Endodermal cell (in vitro differentiated cells): Measurements from ENCODE around the gene COTL1. TPM values are rescaled to one million over a fixed set of nuclear protein-coding genes. Genes with fewer than 3 reads are reported as not detected.

Experiments
- DNase-seq: peaks from one replicate; pipeline ENCODE4 v3.0.0-alpha.2; 2017
- H3K27ac ChIP-seq: 2 replicates; pipeline ENCODE4 v1.5.1; 2013; ENCODE audit warnings: mild to moderate bottlenecking, low read depth, low read length, moderate library complexity
- H3K27me3 ChIP-seq: 2 replicates; pipeline ENCODE4 v1.6.1; 2013; ENCODE audit warnings: mild to moderate bottlenecking, low read length, moderate library complexity; ENCODE audit not compliant: insufficient read depth, control insufficient read depth, poor library complexity, severe bottlenecking
- H3K36me3 ChIP-seq: 2 replicates; pipeline ENCODE4 v1.7.0; 2013; ENCODE audit warnings: mild to moderate bottlenecking, low read length, moderate library complexity; ENCODE audit not compliant: control insufficient read depth, insufficient read depth
- H3K4me1 ChIP-seq: one replicate; pipeline ENCODE4 v1.7.0; 2013; ENCODE audit warnings: low read length; ENCODE audit not compliant: control insufficient read depth, insufficient read depth
- H3K4me3 ChIP-seq: 2 replicates; pipeline ENCODE4 v1.5.1; 2013; ENCODE audit warnings: mild to moderate bottlenecking, low read length, moderate library complexity
- H3K9ac ChIP-seq: 2 replicates; pipeline ENCODE4 v1.6.1; 2013; ENCODE audit warnings: mild to moderate bottlenecking, low read length, moderate library complexity; ENCODE audit not compliant: poor library complexity, severe bottlenecking; ENCODE audit errors: extremely low read depth
- H3K9me3 ChIP-seq: 2 replicates; pipeline ENCODE4 v1.6.1; 2013; ENCODE audit warnings: mild to moderate bottlenecking, low read length, moderate library complexity; ENCODE audit not compliant: control insufficient read depth
- H3K27ac Mint-ChIP-seq: 2 replicates; pipeline ENCODE4 v1.8.0; 2020; ENCODE audit warnings: mixed read lengths
- H3K27me3 Mint-ChIP-seq: 2 replicates; pipeline ENCODE4 v1.8.0; 2021; ENCODE audit warnings: mild to moderate bottlenecking, mixed read lengths; ENCODE audit not compliant: insufficient read depth
- H3K36me3 Mint-ChIP-seq: 2 replicates; pipeline ENCODE4 v1.8.0; 2020; ENCODE audit warnings: low read depth, mixed read lengths
- H3K4me1 Mint-ChIP-seq: 2 replicates; pipeline ENCODE4 v1.8.0; 2020; ENCODE audit warnings: mixed read lengths
- H3K4me3 Mint-ChIP-seq: 2 replicates; pipeline ENCODE4 v1.8.0; 2020; ENCODE audit warnings: mild to moderate bottlenecking, moderate library complexity, mixed read lengths
- H3K9me3 Mint-ChIP-seq: 2 replicates; pipeline ENCODE4 v1.8.0; 2020; ENCODE audit warnings: mild to moderate bottlenecking, mixed read lengths
- CTCF ChIP-seq: fragments of 200-600 bp; sonication (generic); conservative IDR thresholded peaks from 2 replicates; pipeline ENCODE4 v1.5.0; 2021; ENCODE audit warnings: antibody characterized with exemption, mild to moderate bottlenecking
- WGBS, 2 experiments: methylation state at CpG; one replicate each; pipeline versions ENCODE4 v1.1.5 to v1.1.7; 2013; ENCODE audit warnings: missing lambda C conversion rate in 2 of 2, mixed read lengths in 1 of 2; ENCODE audit not compliant: insufficient coverage in 1 of 2, insufficient read length in 1 of 2; 5-methylcytosine and 5-hydroxymethylcytosine counted together
- total RNA-seq, 2 donors: library from RNA; stranded (reverse); fragmentation: NEBNext Ultra II Directional in 1 of 2; extraction: Animal tissue kit (Norgen Biotek cat#: 25700) in 1 of 2; gene quantifications; 2 replicates in 1 of 2; 3 replicates in 1 of 2; pipeline ENCODE4 v1.2.1, GENCODE V29; 2021

Gene COTL1
- total RNA-seq, 2 donors from 2014 or later, result 33.4 to 34.9 TPM

GRCh38 chr16:84578538-84579126, 39.2 kb downstream of the COTL1 start:
- no peak overlapping the region for H3K4me3 Mint-ChIP-seq
- 93 to 100% methylated on average over 2 to 6 of the region's 6 CpGs for WGBS, 2 experiments

GRCh38 chr16:84577034-84577803, 40.7 kb downstream of the COTL1 start:
- H3K27ac ChIP-seq, result no peak overlapping the region
- peaks cover 3% of the 10 kb centered on the region for H3K4me1 Mint-ChIP-seq
- no peaks in the 10 kb centered on the region for H3K36me3 ChIP-seq
- H3K36me3 Mint-ChIP-seq, result no peaks in the 10 kb centered on the region
- TF ChIP-seq CTCF, result no peak
- H3K9ac ChIP-seq, result no peak overlapping the region
- no peaks in the 10 kb centered on the region for H3K4me1 ChIP-seq
- no peaks in the 10 kb centered on the region for H3K27me3 Mint-ChIP-seq
- no peak overlapping the region for H3K4me3 ChIP-seq
- no peak overlapping the region for H3K4me3 Mint-ChIP-seq
- 87 to 97% methylated on average over 10 to 15 of the region's 15 CpGs for WGBS, 2 experiments
- no peaks in the 10 kb centered on the region for H3K27me3 ChIP-seq
- H3K9me3 ChIP-seq, result no peaks in the 10 kb centered on the region
- peak overlapping the region; percentile 1 for H3K27ac Mint-ChIP-seq
- H3K9me3 Mint-ChIP-seq, result no peaks in the 10 kb centered on the region
- no peak for DNase-seq

More at GRCh38 chr16:84578538-84579126, 39.2 kb downstream of the COTL1 start:
- Mint-ChIP-seq H3K36me3 (no peaks in the 10 kb centered on the region), H3K9me3 (no peaks in the 10 kb centered on the region), H3K27me3 (no peaks in the 10 kb centered on the region), H3K27ac (no peak overlapping the region), H3K4me1 (peaks cover 3% of the 10 kb centered on the region)
- Histone ChIP-seq H3K4me3 (no peak overlapping the region), H3K36me3 (no peaks in the 10 kb centered on the region), H3K9me3 (no peaks in the 10 kb centered on the region), H3K9ac (no peak overlapping the region), H3K4me1 (no peaks in the 10 kb centered on the region), H3K27ac (no peak overlapping the region), H3K27me3 (no peaks in the 10 kb centered on the region)
- DNase-seq, result no peak
- no peak for TF ChIP-seq CTCF

GRCh38 chr16:84575914-84576313, 42.0 kb downstream of the COTL1 start:
- peak overlapping the region; percentile 49 for H3K27ac Mint-ChIP-seq

More at GRCh38 chr16:84575914-84576313, 42.0 kb downstream of the COTL1 start:
- peaks cover under 1% of the 10 kb centered on the region for H3K9me3 ChIP-seq
- no peaks in the 10 kb centered on the region for H3K4me1 ChIP-seq
- no peak overlapping the region for H3K4me3 Mint-ChIP-seq
- no peak overlapping the region for H3K27ac ChIP-seq
- TF ChIP-seq CTCF, result no peak
- no peak overlapping the region for H3K9ac ChIP-seq
- peaks cover 2% of the 10 kb centered on the region for H3K36me3 Mint-ChIP-seq
- peaks cover 3% of the 10 kb centered on the region for H3K4me1 Mint-ChIP-seq
- WGBS, 2 experiments, result 90 to 93% methylated on average over 6 to 7 of the region's 7 CpGs
- no peaks in the 10 kb centered on the region for H3K27me3 Mint-ChIP-seq
- H3K36me3 ChIP-seq, result no peaks in the 10 kb centered on the region
- no peak for DNase-seq
- no peaks in the 10 kb centered on the region for H3K27me3 ChIP-seq
- H3K9me3 Mint-ChIP-seq, result peaks cover under 1% of the 10 kb centered on the region
- no peak overlapping the region for H3K4me3 ChIP-seq
